ENCODE results near the gene FGFRL1.
"Not testable (repeated sequence)": the region's sequence is repeated elsewhere in the genome, so short reads cannot be mapped to it uniquely, and the experiment has no call there.

Gene FGFRL1

GRCh38 chr4:1052231-1052671, 40.8 kb downstream of the FGFRL1 start:
- peak; percentile 36 for DNase-seq (ENCODE audit: low spot score)

GRCh38 chr4:1053080-1053661, 41.7 kb downstream of the FGFRL1 start:
- peak; percentile 42 for DNase-seq (ENCODE audit: low spot score)

GRCh38 chr4:1053891-1054290, 42.5 kb downstream of the FGFRL1 start:
- DNase-seq (ENCODE audit: low spot score), result peak; percentile 26

GRCh38 chr4:1054696-1055242, 43.3 kb downstream of the FGFRL1 start:
- DNase-seq (ENCODE audit: low spot score), result not testable (repeated sequence)

GRCh38 chr4:1055243-1055701, 43.8 kb downstream of the FGFRL1 start:
- not testable (repeated sequence) for DNase-seq (ENCODE audit: low spot score)

- peak; percentile 72 for DNase-seq (ENCODE audit: low spot score)
Measured at GRCh38 chr4:1055721-1056590, 44.5 kb downstream of the FGFRL1 start.

GRCh38 chr4:1056671-1057402, 45.4 kb downstream of the FGFRL1 start:
- peak; percentile 39 for DNase-seq (ENCODE audit: low spot score)

- no peak for DNase-seq (ENCODE audit: low spot score)
Measured at GRCh38 chr4:1057403-1057745, 45.9 kb downstream of the FGFRL1 start.

- DNase-seq (ENCODE audit: low spot score), result peak; percentile 27
Measured at GRCh38 chr4:1058198-1058996, 47.0 kb downstream of the FGFRL1 start.

GRCh38 chr4:1058997-1059665, 47.7 kb downstream of the FGFRL1 start:
- DNase-seq (ENCODE audit: low spot score), result peak; percentile 42

- DNase-seq (ENCODE audit: low spot score), result peak; percentile 37
Measured at GRCh38 chr4:1060121-1060520, 48.7 kb downstream of the FGFRL1 start.

GRCh38 chr4:1060621-1061020, 49.2 kb downstream of the FGFRL1 start:
- peak; percentile 28 for DNase-seq (ENCODE audit: low spot score)

GRCh38 chr4:1061056-1061700, 49.8 kb downstream of the FGFRL1 start:
- DNase-seq (ENCODE audit: low spot score), result peak; percentile 46

- DNase-seq (ENCODE audit: low spot score), result no peak
Measured at GRCh38 chr4:1061760-1062159, 50.3 kb downstream of the FGFRL1 start.

GRCh38 chr4:1062419-1062818, 51.0 kb downstream of the FGFRL1 start:
- DNase-seq (ENCODE audit: low spot score), result no peak

- DNase-seq (ENCODE audit: low spot score), result no peak
Measured at GRCh38 chr4:1065732-1066131, 54.3 kb downstream of the FGFRL1 start.

GRCh38 chr4:1069394-1069793, 58.0 kb downstream of the FGFRL1 start:
- no peak for DNase-seq (ENCODE audit: low spot score)

GRCh38 chr4:1072830-1073446, 61.5 kb downstream of the FGFRL1 start:
- peak; percentile 63 for DNase-seq (ENCODE audit: low spot score)

GRCh38 chr4:1074077-1074476, 62.7 kb downstream of the FGFRL1 start:
- no peak for DNase-seq (ENCODE audit: low spot score)

- DNase-seq (ENCODE audit: low spot score), result no peak
Measured at GRCh38 chr4:1075225-1075624, 63.8 kb downstream of the FGFRL1 start.

All from ecto neural progenitor cell (in vitro differentiated cells).